ENCODE results near the gene DPYD. TPM values are rescaled to one million over a fixed set of nuclear protein-coding genes. Genes with fewer than 3 reads are reported as not detected.

The DPYD gene
- total RNA-seq, 1 donor from 2014 or later = 9.2 TPM

DNA sequence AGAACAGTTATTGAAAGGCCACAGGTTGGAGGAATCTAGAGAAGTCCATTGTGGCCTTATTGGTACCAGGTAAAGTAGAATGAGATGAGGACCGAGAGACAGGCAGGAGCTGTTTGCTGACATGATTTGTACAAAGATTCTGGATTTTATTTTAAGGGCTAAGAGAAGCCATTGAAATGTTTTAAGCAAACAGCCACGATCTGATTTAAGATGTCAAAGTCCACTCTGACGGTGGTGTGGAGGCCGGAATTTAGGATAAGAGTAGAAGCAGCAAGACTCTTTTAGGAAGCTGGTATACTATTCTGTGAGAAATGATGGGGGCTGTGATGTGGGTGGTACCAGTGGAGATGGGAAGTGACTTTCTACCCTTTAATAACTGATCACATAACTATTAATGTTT lies 418.5 kb downstream of the DPYD start:
- intact Hi-C loops (cut with micrococcal nuclease) = no loop called here
- TF ChIP-seq, protein P1, sequence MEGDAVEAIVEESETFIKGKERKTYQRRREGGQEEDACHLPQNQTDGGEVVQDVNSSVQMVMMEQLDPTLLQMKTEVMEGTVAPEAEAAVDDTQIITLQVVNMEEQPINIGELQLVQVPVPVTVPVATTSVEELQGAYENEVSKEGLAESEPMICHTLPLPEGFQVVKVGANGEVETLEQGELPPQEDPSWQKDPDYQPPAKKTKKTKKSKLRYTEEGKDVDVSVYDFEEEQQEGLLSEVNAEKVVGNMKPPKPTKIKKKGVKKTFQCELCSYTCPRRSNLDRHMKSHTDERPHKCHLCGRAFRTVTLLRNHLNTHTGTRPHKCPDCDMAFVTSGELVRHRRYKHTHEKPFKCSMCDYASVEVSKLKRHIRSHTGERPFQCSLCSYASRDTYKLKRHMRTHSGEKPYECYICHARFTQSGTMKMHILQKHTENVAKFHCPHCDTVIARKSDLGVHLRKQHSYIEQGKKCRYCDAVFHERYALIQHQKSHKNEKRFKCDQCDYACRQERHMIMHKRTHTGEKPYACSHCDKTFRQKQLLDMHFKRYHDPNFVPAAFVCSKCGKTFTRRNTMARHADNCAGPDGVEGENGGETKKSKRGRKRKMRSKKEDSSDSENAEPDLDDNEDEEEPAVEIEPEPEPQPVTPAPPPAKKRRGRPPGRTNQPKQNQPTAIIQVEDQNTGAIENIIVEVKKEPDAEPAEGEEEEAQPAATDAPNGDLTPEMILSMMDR (IDR thresholded peaks at IDR 0.05; ENCODE audit: borderline replicate concordance) = no peak

DNA sequence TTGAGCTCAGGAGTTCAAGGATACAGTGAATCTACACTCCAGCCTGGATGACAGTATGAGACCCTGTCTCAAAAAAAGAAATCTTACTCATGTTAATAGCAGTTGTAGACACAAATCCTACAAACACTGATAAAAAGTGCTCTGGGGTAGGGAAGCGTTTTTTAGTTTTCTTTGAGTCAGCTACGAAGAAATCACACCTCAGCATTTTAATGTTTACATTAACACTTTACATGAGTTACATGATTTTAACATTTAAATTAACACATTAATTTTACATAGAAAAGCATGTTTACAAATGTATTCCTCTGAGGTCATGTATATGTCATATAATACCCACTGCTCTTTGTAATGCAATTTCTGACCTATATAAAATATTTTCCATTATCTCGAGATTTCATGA lies 419.2 kb downstream of the DPYD start:
- no peak overlapping the region for H3K27ac ChIP-seq (replicated peaks)
- TF ChIP-seq, protein P1 (IDR thresholded peaks at IDR 0.05; ENCODE audit: borderline replicate concordance) = no peak
- DNase-seq = no peak
- no peaks in the 10 kb centered on the region for H3K27me3 ChIP-seq (ENCODE audit: low read depth)
- H3K4me1 ChIP-seq = peaks cover 9% of the 10 kb centered on the region
- no peaks in the 10 kb centered on the region for H3K36me3 ChIP-seq
- no peaks in the 10 kb centered on the region for H3K9me3 ChIP-seq (replicated peaks)
- H3K4me3 ChIP-seq = no peak overlapping the region
- intact Hi-C loops (cut with micrococcal nuclease) = no loop called here

More for the DNA sequence above, 418.5 kb downstream of the DPYD start:
- no peak for DNase-seq
- H3K27ac ChIP-seq (replicated peaks) = no peak overlapping the region
- H3K27me3 ChIP-seq (ENCODE audit: low read depth) = no peaks in the 10 kb centered on the region
- H3K36me3 ChIP-seq = no peaks in the 10 kb centered on the region
- H3K4me3 ChIP-seq = no peak overlapping the region
- no peaks in the 10 kb centered on the region for H3K9me3 ChIP-seq (replicated peaks)
- peaks cover 17% of the 10 kb centered on the region for H3K4me1 ChIP-seq

DNA sequence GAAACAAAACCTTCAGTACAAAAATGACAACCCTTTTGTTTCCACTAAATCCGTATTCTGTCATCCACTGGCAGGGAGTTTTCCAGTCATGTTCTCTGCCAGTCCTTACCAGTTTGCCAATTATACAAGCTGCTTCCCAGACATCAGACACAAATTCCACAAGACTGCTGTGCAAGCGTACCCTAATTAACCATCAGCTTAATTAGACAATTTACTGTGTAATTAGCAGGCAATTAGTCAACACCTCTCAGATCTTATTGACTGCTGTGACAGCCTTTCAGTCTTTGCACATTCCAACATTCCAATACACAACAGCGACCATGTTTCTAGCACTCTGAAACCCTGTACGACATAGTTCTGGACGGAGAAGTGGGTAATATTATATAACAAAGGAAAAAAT lies 420.1 kb downstream of the DPYD start:
- intact Hi-C loops (cut with micrococcal nuclease) = no loop called here
- TF ChIP-seq, protein P1 (IDR thresholded peaks at IDR 0.05; ENCODE audit: borderline replicate concordance) = no peak
- Histone ChIP-seq H3K27ac (replicated peaks) (no peak overlapping the region), H3K4me1 (peaks cover 6% of the 10 kb centered on the region), H3K27me3 (ENCODE audit: low read depth) (no peaks in the 10 kb centered on the region), H3K9me3 (replicated peaks) (no peaks in the 10 kb centered on the region), H3K4me3 (peak overlapping the region; percentile 27), H3K36me3 (no peaks in the 10 kb centered on the region)
- DNase-seq = no peak

DNA sequence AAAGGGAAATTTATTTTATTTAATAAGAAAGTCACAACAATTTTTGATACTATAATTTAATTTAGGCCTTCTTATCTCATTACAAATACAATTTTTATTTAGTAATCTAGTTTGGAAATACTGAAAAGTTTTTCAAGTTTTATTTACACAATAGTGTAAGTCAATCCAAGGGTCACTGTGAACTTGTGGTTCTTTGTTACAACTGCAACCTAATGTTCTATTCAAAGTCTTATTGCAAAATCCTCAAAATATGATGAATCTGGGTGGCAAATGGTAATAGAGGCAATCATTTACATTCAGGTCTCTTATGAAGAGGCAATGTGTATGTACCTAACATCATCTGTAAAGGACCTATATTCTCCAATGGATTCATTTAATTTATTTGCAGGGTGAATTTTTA lies 421.2 kb downstream of the DPYD start:
- peaks cover 6% of the 10 kb centered on the region for H3K4me1 ChIP-seq
- TF ChIP-seq, protein P1 (IDR thresholded peaks at IDR 0.05; ENCODE audit: borderline replicate concordance) = no peak
- H3K27ac ChIP-seq (replicated peaks) = no peak overlapping the region
- H3K36me3 ChIP-seq = no peaks in the 10 kb centered on the region
- DNase-seq = no peak
- no peaks in the 10 kb centered on the region for H3K9me3 ChIP-seq (replicated peaks)
- intact Hi-C loops (cut with micrococcal nuclease) = no loop called here
- no peaks in the 10 kb centered on the region for H3K27me3 ChIP-seq (ENCODE audit: low read depth)
- no peak overlapping the region for H3K4me3 ChIP-seq

DNA sequence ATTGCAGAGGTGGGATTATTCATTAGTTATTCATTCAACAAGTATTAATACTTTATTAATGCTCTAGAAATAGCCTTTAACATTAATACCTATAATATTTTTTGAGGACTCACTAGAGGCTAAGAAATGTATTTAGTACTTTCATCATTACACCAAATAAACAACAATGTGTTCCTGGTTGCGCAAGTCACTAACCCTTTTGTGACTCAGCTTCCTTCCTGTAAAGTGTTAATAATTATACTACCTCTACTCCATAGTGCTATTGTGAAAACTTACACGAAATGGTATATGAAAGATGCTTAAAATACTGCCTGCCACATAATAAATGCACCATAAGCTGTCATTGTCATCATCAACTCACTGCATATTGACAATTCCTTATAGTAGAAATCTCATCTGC lies 431.0 kb downstream of the DPYD start:
- TF ChIP-seq, protein P1 (IDR thresholded peaks at IDR 0.05; ENCODE audit: borderline replicate concordance) = no peak
- intact Hi-C loops (cut with micrococcal nuclease) = no loop called here
- no peaks in the 10 kb centered on the region for H3K4me1 ChIP-seq

DNA sequence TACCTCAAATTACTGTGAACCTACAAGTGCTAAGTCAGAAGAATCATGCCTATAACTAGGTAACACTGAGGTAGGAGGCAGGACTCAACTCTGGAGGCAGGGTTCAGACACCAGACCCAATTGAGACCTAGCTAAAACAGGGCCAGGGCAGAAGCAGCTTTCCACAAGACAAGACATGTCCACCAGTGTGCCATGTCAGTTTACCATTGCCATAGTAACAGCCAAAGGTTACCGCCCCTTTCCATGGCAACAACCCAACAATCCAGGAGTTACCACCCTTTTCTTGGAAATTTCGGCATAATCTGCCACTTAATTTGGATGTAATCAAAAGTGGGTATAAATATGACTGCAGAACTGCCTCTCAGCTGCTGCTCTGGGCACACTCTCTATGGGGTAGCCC lies 432.3 kb downstream of the DPYD start:
- H3K27me3 ChIP-seq (ENCODE audit: low read depth) = no peaks in the 10 kb centered on the region
- no peaks in the 10 kb centered on the region for H3K36me3 ChIP-seq
- intact Hi-C loops (cut with micrococcal nuclease) = no loop called here

More for the DNA sequence above, 431.0 kb downstream of the DPYD start:
- no peaks in the 10 kb centered on the region for H3K36me3 ChIP-seq
- no peak overlapping the region for H3K4me3 ChIP-seq
- H3K9me3 ChIP-seq (replicated peaks) = no peaks in the 10 kb centered on the region
- no peak overlapping the region for H3K27ac ChIP-seq (replicated peaks)
- H3K27me3 ChIP-seq (ENCODE audit: low read depth) = no peaks in the 10 kb centered on the region
- DNase-seq = no peak

More for the DNA sequence above, 432.3 kb downstream of the DPYD start:
- TF ChIP-seq, protein P1 (IDR thresholded peaks at IDR 0.05; ENCODE audit: borderline replicate concordance) = no peak
- no peaks in the 10 kb centered on the region for H3K4me1 ChIP-seq
- no peaks in the 10 kb centered on the region for H3K9me3 ChIP-seq (replicated peaks)
- H3K4me3 ChIP-seq = no peak overlapping the region
- no peak for DNase-seq
- H3K27ac ChIP-seq (replicated peaks) = no peak overlapping the region
